HG03135 (cell line): ENCODE results near the gene CACHD1.
"Not testable (repeated sequence)": the region's sequence is repeated elsewhere in the genome, so short reads cannot be mapped to it uniquely, and the experiment has no call there.

ENCODE experiments used
- ATAC-seq: cut with Tn5 transposase; IDR thresholded peaks from one replicate; pipeline ENCODE4 v1.9.1; 2021; ENCODE audit warnings: mild to moderate bottlenecking, moderate library complexity; ENCODE audit not compliant: unreplicated experiment

CACHD1 gene

GRCh38 chr1:64581135-64581842 lies 111.4 kb downstream of the CACHD1 start:
- ATAC-seq: no peak

- no peak for ATAC-seq
These were observed 111.9 kb downstream of the CACHD1 start for GRCh38 chr1:64581843-64582185.

DNA sequence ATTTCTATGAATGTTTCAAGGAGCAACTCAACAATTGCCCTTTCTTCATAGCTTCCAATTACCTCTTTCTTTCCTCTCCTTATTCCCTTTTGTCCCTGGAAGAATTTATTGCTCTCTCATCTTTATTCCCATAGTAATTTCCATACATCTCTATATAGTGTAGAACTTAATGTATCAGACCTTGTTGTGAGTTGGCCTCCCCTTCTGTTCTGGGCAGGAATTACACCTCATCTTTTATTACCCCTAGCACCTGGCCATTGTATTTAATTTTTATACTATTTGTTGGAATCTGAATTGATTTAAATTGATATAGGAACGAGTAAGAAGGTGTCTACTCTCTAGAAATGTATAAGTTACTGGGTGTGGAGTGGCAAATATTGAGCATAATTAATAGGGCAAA lies 114.5 kb downstream of the CACHD1 start:
- ATAC-seq: no peak

GRCh38 chr1:64588876-64589275 lies 118.9 kb downstream of the CACHD1 start:
- no peak for ATAC-seq

- ATAC-seq: no peak
These were observed 120.4 kb downstream of the CACHD1 start for GRCh38 chr1:64590316-64590715.

- no peak for ATAC-seq
These were observed 124.5 kb downstream of the CACHD1 start for GRCh38 chr1:64594446-64594845.

- ATAC-seq: no peak
These were observed 126.1 kb downstream of the CACHD1 start for GRCh38 chr1:64595871-64596515.

GRCh38 chr1:64597113-64597512 lies 127.2 kb downstream of the CACHD1 start:
- ATAC-seq: no peak

DNA sequence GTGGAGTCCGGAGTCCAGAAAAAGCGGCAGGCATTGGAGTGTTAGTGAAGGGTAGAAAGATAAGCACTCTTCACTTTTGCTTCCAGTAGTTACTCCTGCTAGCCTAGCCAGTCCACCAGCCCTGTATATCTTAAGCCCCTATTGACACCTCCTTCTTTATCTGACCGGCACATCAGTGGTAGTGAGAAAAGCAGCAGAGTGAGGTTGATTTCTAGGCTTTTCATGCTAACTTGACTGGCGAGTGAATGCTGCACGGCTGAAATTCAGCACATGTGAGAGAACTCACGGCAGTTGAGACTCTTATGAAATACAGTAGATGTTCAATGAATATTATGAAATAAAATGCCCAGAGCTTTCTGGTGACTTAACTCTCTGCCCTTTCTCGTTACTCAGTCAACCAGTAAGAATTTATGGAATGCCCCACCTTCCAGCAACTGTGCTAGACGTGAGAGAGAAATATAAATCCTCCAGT lies 128.2 kb downstream of the CACHD1 start:
- no peak for ATAC-seq

GRCh38 chr1:64599242-64599641 lies 129.3 kb downstream of the CACHD1 start:
- ATAC-seq: no peak

DNA sequence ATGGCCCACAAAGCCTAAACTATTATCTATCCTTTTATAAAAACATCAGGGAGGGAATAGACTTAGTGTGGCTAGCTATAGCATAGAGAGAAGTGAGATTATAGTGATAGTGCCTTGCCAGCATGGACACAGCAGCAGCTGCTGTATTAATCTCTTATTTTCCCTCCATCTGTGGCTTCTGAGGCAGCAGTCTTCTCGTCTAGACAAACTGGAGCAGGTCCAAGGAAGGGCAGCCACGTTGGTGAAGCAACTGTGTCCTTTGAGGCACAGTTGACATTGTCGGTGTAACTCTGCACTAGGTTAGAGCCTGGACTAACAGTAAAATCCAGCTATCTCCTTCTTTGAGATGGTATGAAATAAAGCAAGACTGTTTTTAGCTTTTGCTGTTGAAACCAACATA lies 131.3 kb downstream of the CACHD1 start:
- ATAC-seq: no peak

- ATAC-seq: no peak
These were observed 138.2 kb downstream of the CACHD1 start for GRCh38 chr1:64608005-64608650.

DNA sequence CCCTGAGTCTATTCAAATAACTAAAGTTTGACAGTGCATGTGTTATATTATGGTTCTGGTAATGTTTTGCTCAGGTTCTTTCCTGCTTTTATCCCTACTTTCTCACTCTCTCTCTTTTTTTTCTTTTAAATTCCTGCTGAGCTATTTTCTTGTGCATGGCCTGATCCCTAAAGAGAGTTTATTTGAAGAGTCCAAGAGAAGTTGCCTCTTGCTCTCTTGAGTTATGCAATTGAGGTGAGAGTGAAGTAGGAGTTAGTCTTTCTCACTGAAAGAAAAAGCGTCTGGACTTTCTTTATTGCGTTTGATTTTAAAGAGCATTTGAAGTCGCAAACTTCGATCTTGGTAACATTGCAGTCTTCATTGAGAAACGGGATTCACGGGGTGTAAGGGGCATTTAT lies 138.7 kb downstream of the CACHD1 start:
- no peak for ATAC-seq

DNA sequence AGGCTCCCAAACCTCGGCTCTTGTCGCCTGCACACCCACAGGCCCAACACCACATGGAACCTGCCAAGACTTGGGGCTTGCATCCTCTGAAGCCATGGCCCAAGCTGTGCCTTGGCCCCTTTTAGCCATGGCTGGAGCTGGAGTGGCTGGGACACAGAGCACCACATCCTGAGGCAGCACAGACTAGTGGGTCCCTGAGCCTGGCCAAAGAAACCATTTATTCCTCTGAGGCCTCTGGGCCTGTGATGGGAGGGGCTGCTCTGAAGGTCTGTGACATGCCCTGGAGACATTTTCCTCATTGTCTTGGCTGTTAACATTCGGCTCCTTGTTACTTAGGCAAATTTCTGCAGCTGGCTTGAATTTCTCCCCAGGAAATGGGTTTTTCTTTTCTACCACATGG lies 141.0 kb downstream of the CACHD1 start:
- ATAC-seq: not testable (repeated sequence)

DNA sequence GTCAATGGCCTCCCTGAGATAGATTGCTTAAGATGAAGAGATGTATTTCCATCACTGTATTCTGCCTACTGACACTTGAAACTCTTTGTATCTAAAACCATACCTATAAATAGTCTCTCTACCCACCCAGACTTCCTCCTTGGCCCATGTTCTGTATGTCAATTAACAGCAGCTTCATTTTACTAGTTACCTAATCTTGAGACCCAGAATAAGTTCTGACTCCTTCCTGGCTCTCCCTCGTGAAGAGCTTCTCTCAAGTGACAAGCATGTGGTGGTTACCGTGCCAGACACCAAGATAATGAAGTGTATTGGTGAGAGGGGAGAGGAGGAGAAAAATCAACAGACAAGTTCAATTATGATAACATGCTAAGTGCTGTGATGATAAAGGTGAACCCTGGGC lies 146.1 kb downstream of the CACHD1 start:
- no peak for ATAC-seq

GRCh38 chr1:64623750-64624191 lies 153.8 kb downstream of the CACHD1 start:
- no peak for ATAC-seq

GRCh38 chr1:64624218-64624713 lies 154.3 kb downstream of the CACHD1 start:
- no peak for ATAC-seq

DNA sequence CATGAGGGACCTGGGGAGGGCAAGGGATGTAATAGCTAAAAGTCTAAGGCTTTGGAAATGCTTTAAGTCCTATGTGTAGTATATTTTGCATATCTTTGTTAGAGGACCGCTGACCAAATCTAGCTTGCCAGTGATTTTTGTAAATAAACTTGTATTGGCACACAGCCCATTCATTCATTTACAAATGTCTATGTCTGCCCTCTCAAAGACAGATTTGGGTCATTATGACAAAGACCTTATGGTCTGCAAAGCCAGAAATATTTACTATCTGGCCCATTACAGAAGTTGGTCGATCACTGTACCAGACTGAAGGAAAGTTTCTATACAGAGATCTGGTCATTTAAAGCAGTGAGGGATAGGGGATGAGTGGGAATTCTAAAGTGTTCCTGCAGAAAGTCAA lies 154.9 kb downstream of the CACHD1 start:
- no peak for ATAC-seq

DNA sequence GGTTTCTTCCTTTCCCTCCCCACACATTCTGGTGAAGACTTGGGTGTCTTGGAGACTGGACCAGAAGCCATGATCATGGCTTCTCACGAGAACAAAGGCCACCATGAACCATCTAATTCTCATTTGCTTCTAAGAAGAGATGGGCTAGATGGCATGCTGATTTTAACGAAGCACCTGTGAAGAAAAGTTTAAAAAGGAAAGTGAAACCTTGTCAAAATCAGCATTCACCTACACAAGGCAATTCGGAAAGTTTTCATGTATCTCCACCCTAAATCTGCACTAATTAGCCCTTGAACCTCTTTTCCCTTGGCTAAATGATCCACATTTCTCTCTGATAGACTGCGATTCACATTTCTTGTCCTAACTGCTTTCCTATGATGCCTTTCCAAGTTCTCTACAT lies 160.7 kb downstream of the CACHD1 start:
- ATAC-seq: no peak

DNA sequence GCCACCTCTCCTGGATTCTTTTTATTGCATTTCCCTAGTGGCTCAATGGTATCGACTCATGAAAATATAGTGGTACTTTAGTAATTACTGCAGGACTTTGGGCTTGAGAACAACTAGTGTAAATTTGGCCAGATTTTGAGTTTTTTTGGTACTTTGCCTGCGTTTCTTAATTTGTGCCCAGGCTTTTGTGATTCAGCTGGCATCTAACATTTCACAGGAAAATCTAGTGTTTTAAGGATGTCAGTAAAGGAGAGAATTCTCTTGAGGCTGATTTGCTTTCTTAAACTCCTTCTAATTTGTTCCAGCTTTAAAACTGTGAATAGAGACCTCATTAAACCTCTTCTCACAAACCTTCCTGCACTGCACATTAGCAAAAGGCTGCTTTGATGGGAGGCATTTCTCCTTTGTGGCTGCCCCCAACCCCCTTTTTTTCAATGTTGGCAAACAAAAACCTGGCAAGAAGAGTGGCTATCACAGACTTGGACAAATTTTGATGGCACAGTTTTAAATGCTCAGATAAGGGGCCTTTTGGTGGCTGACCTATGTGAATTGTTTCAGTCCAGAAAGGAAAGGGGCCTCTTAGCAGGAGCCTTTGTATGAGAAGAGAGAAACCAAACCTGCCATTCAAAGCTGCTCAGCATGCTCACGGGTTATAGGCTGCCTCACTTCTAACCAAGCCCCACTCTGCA lies 161.6 kb downstream of the CACHD1 start:
- no peak for ATAC-seq

GRCh38 chr1:64632936-64633335 lies 163.0 kb downstream of the CACHD1 start:
- ATAC-seq: no peak
